ENCODE data around the gene PPP4R3B.

DNA sequence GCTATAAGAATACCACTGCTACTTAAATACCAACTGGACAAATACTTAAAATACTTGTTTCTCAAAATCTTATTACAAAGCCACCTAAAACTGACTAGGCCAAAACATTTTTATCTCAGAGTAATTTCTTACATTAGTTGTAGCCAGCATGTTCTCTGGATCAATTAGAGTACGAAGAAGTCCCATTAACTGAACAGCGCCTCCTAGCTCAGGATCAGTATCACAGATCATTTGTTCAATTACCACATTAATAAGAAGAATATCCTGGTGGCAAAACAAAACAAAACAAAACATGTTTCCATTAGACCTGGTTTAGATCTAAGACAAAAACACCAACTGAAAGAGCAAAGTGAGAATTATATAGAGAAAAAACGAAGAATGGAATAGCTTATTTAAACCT is 36.0 kb downstream of the PPP4R3B start:
- TF ChIP-seq, protein P1, sequence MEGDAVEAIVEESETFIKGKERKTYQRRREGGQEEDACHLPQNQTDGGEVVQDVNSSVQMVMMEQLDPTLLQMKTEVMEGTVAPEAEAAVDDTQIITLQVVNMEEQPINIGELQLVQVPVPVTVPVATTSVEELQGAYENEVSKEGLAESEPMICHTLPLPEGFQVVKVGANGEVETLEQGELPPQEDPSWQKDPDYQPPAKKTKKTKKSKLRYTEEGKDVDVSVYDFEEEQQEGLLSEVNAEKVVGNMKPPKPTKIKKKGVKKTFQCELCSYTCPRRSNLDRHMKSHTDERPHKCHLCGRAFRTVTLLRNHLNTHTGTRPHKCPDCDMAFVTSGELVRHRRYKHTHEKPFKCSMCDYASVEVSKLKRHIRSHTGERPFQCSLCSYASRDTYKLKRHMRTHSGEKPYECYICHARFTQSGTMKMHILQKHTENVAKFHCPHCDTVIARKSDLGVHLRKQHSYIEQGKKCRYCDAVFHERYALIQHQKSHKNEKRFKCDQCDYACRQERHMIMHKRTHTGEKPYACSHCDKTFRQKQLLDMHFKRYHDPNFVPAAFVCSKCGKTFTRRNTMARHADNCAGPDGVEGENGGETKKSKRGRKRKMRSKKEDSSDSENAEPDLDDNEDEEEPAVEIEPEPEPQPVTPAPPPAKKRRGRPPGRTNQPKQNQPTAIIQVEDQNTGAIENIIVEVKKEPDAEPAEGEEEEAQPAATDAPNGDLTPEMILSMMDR (IDR thresholded peaks at IDR 0.05) = no peak
- no peak for TF ChIP-seq POLR2AphosphoS5 (IDR thresholded peaks at IDR 0.05)
- no peak for TF ChIP-seq POLR2A (IDR thresholded peaks at IDR 0.05; ENCODE audit: low read depth)
